Body of pancreas (tissue), 4 donors: Measurements from ENCODE around the gene COX6A2.

Source experiments
- CTCF ChIP-seq, 7 experiments: fragments of 450-650 bp in 4 of 7; fragments of 200-600 bp in 3 of 7; sonication (generic) in 3 of 7; IDR thresholded peaks; one replicate each; pipeline ENCODE4 v1.5.1; 2016 to 2019; ENCODE audit warnings: antibody characterized with exemption in 7 of 7
- POLR2A ChIP-seq, 3 donors: fragments of 450-650 bp; IDR thresholded peaks; one replicate each; pipeline ENCODE4 v1.6.1; 2016; ENCODE audit warnings: antibody characterized with exemption in 3 of 3, mild to moderate bottlenecking in 2 of 3

GRCh38 chr16:31470615-31471014, 42.5 kb upstream of the COX6A2 start:
- TF ChIP-seq CTCF (IDR thresholded peaks at IDR 0.05) (no peak), POLR2A (IDR thresholded peaks at IDR 0.05) (no peak)
